HG02852 (cell line): ENCODE measurements around the gene PABPC1L2B.
"Not testable (repeated sequence)": the region's sequence is repeated elsewhere in the genome, so short reads cannot be mapped to it uniquely, and the experiment has no call there.

Source experiments
- ATAC-seq: cut with Tn5 transposase; IDR thresholded peaks from one replicate; pipeline ENCODE4 v1.9.1; 2021; ENCODE audit warnings: mild to moderate bottlenecking, moderate library complexity; ENCODE audit not compliant: unreplicated experiment

Gene PABPC1L2B

GRCh38 chrX:73002733-73003132, at the start of gene PABPC1L2B:
PABPC1L2B (plus strand) TSS chrX:73002939; CDS start chrX:73003643, 704 bp downstream.
- ATAC-seq, result not testable (repeated sequence)

GRCh38 chrX:72959971-72960370, 42.8 kb upstream of the PABPC1L2B start:
- not testable (repeated sequence) for ATAC-seq

- ATAC-seq, result not testable (repeated sequence)
These were observed 30.9 kb upstream of the PABPC1L2B start for GRCh38 chrX:72971859-72972258.

- ATAC-seq, result not testable (repeated sequence)
These were observed 27.9 kb upstream of the PABPC1L2B start for GRCh38 chrX:72974885-72975284.

GRCh38 chrX:72980894-72981469, 21.8 kb upstream of the PABPC1L2B start:
- not testable (repeated sequence) for ATAC-seq

GRCh38 chrX:73004032-73004431, 1.3 kb downstream of the PABPC1L2B start:
- ATAC-seq, result not testable (repeated sequence)

GRCh38 chrX:73021361-73022092, 18.8 kb downstream of the PABPC1L2B start:
- ATAC-seq, result no peak

GRCh38 chrX:73022093-73022445, 19.3 kb downstream of the PABPC1L2B start:
- not testable (repeated sequence) for ATAC-seq

GRCh38 chrX:73028876-73029275, 26.1 kb downstream of the PABPC1L2B start:
- no peak for ATAC-seq
